Hematopoietic multipotent progenitor cell treated with erythropoietin and hydrocortisone succinate and interleukin-3 and kit ligand, for 17 days (in vitro differentiated cells): ENCODE data around the gene IGSF10.
"Not testable (repeated sequence)": the region's sequence is repeated elsewhere in the genome, so short reads cannot be mapped to it uniquely, and the experiment has no call there.

Experiments
- DNase-seq: peaks from one replicate; pipeline ENCODE4 v3.0.0-alpha.2; 2015; ENCODE audit warnings: low spot score

Gene IGSF10, protein sequence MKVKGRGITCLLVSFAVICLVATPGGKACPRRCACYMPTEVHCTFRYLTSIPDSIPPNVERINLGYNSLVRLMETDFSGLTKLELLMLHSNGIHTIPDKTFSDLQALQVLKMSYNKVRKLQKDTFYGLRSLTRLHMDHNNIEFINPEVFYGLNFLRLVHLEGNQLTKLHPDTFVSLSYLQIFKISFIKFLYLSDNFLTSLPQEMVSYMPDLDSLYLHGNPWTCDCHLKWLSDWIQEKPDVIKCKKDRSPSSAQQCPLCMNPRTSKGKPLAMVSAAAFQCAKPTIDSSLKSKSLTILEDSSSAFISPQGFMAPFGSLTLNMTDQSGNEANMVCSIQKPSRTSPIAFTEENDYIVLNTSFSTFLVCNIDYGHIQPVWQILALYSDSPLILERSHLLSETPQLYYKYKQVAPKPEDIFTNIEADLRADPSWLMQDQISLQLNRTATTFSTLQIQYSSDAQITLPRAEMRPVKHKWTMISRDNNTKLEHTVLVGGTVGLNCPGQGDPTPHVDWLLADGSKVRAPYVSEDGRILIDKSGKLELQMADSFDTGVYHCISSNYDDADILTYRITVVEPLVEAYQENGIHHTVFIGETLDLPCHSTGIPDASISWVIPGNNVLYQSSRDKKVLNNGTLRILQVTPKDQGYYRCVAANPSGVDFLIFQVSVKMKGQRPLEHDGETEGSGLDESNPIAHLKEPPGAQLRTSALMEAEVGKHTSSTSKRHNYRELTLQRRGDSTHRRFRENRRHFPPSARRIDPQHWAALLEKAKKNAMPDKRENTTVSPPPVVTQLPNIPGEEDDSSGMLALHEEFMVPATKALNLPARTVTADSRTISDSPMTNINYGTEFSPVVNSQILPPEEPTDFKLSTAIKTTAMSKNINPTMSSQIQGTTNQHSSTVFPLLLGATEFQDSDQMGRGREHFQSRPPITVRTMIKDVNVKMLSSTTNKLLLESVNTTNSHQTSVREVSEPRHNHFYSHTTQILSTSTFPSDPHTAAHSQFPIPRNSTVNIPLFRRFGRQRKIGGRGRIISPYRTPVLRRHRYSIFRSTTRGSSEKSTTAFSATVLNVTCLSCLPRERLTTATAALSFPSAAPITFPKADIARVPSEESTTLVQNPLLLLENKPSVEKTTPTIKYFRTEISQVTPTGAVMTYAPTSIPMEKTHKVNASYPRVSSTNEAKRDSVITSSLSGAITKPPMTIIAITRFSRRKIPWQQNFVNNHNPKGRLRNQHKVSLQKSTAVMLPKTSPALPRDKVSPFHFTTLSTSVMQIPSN (N-terminal part only)

DNA sequence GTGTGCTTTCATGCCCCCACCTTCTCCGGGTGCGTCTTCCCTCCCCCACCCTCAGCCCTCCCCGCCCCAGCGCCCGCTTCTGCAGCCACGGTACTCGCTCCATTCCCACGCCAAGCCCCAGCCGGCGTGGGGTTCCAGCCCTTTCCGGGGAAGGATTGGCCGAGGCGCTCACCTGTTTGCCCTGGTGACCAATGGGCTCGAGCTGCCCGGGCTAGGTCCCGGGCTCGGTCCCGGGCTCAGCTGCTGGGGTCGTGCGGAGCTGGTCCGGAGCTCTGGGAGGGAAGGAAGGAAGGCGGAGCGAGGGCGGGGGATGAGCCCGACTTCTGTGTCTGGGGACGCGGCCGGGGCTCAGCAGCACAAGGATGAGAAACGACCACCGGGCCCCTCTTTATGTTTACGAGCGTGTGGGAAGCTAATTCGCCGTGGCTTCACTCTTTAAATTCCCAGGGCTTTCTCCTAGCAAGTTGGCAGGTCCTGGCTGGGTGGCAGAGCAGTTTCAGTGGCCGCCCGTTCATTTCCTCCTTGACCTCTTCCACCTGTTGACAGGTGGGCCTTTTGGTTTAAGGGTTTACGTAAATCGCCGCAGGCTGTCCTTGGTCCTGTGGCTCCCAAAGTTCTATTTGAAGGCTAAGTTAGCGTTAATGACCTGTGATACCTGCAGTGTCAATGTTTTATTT lies at the start of gene IGSF10:
Gene IGSF10 (minus strand): TSS at position 288 of the 677 bp plus-strand sequence. CDS start 2,352 bp downstream, outside the sequence.
- DNase-seq = no peak

DNA sequence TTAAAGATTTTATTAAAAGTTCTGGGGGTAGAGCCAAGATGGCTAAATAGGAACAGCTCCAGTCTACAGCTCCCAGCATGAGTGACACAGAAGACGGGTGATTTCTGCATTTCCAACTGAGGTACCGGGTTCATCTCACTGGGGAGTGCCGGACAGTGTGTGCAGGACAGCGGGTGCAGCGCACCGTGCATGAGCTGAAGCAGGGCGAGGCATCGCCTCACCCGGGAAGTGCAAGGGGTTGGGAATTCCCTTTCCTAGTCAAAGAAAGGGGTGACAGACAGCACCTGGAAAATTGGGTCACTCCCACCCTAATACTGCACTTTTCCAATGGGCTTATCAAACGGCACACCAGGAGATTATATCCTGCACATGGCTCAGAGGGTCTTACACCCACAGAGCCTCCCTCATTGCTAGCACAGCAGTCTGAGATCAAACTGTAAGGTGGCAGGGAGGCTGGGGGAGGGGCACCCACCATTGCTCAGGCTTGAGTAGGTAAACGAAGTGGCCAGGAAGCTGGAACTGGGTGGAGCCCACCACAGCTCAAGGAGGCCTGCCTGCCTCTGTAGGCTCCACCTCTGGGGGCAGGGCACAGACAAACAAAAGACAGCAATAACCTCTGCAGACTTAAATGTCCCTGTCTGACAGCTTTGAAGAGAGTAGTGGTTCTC lies 48.7 kb upstream of the IGSF10 start:
- not testable (repeated sequence) for DNase-seq

DNA sequence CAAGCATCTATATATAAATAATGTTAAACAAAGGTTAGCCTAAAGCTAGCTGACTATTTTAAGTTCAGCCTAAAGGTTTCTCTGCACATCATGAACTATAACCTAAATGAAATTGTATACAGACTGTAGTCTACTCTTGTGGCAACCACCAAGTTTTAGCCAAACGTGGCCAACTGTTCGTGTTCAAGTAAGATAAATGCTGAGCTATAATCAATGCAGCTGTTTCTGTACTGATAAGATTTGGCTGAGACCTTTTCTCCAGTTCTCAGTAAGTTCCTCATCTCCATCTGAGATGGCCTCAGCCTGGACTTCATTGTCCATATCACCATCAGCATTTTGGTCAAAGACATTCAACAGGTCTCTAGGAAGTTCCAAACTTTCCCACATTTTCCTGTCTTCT lies 43.7 kb upstream of the IGSF10 start:
- DNase-seq = no peak

DNA sequence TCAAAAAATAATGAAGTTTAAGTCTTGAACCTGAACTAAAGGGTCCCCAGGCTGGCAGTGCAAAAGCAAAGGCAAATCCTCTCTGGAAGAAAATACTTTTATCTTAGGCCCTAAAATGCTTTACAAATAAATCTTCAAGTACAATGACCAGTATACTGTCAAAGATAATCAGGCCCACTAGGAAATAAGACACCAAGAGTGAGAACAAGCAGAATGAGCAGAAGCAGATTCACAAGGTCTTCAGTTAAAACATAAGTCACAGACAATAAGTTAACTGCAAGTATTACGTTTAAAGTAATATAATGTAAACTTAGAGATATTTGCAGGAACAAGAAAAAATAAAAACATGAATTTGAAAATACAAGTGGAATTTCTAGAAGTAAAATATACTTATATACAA lies 42.2 kb upstream of the IGSF10 start:
- no peak for DNase-seq

DNA sequence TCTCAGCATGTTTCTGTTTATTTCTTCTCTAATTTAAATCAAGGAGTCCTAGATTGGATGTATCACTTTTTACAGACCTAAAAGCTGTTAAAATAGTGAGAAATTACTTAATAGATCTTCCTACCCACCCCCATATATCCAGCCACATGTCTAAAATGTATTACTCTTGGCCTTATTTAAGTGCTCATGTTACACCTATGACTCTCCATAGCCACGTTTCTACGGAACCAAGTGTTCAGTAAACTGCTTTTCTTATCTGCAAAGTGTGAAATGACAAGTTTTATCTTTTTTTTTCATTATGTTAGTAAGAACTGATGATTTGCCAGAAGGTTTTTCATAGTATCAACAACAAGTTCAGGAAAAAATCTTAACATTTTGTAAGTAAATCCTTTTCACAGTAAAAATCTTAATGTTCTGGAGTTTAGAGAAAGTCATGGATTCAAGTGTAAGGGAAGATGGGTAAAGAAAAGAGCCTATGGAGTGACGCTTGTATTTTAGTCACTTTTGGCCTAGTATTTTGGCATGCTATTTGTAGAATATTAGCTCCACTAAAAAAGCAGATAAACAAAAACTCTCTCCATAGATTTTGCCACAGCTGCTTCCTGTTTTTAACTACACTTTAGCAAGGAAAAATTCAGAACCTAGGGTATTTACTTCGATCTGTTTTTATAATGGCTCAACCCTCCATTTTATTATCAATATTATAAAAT lies 41.2 kb upstream of the IGSF10 start:
- DNase-seq = no peak

DNA sequence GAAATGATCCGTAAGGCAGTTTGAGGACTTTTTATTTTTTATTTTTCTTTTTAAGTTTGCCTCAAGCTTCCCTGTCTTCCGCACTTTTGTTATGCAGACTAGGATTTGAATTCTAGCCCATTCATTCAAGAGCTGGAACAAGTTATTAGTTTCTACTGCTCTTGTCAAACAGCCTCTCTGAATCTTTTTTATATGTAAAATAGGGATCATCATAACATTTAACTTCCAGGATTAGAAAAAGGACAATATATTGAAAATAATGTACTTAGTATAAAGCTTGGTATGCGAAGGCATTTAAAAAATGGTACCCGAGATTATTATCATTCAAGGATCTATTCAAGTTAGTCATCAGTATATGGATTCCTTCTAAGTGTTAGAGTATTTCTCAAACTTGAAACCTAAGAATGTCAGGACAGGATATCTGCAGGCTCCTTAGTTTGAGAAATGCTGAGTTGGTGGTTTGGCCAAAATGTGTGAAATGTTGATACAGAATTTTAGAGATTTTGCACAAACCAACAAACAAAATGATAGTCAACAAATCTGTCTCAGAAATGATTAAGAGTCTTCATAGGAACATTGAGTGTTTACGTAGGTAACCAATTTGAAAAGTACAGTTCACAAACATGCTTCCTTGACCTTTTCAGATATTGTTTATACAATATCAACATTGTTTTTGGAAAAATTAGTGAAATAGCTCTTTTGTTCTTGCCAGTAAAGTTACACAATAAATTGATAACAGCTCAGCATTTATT lies 40.5 kb upstream of the IGSF10 start:
- DNase-seq = no peak

DNA sequence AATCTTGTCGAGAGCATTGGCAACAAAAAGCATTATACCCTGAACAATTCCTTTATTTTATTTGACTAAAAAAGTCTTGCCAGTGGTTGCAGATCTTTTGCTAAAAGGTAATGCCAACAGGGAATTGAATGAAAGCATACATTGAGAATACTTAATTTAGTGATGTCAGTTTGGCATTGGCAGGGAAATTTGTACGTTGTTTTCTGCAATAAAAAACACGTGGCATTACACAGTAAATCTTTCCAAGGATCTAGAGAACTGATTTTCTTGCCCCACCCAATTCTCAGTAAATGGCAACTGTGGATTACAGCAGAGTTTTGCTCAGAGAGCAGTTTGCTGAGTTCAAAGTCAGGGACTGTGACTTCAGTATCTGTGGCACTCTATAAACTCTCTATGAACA lies 38.3 kb upstream of the IGSF10 start:
- DNase-seq = no peak

DNA sequence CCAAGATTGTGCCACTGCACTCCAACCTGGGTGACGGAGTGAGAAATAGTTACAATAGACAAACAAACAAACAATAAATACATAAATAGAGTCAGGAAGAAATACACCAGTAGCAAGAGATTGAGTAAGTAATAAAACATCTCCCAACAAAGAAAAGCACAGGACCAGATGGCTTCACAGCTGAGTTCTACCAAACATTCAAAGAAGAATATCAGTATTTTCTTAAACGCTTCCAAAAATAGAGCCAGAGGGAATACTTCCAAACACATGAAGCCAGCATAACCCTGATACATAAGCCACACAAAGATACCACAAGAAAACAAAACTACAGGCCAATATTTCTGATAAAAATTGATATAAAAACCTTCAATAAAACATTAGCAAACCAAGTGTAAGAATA lies 30.7 kb upstream of the IGSF10 start:
- DNase-seq = no peak

DNA sequence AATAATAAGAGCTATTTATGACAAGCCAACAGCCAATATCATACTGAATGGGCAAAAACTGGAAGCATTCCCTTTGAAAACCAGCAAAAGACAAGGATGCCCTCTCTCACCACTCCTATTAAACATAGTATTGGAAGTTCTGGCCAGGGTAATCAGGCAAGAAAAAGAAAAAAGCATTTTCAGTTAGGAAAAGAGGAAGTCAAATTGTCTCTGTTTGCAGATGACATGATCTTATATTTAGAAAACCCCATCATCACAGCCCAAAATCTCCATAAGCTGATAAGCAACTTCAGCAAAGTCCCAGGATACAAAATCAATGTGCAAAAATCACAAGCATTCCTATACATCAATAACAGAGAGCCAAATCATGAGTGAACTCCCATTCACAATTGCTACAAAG lies 27.0 kb upstream of the IGSF10 start:
- not testable (repeated sequence) for DNase-seq

DNA sequence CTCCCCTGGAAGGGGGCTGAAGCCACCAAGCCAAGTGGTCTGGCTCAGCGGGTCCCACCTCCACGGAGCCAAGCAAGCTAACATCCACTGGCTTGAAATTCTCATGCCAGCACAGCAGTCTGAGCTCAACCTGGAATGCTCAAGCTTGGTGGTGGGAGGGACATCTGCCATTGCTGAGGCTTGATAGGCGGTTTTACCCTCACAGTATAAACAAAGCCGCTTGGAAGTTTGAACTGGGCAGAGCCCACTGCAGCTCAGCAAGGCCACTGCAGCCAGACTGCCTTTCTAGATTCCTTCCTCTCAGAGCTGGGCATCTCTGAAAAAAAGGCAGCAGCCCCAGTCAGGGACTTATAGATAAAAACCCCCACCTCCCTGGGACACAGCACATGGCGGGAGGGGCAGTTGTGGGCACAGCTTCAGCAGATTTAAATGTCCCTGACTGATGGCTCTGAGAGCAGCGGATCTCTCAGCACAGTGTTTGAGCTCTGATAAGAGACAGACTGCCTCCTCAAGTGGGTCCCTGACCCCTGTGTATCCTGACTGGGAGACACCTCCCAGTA lies 23.2 kb upstream of the IGSF10 start:
- no peak for DNase-seq

DNA sequence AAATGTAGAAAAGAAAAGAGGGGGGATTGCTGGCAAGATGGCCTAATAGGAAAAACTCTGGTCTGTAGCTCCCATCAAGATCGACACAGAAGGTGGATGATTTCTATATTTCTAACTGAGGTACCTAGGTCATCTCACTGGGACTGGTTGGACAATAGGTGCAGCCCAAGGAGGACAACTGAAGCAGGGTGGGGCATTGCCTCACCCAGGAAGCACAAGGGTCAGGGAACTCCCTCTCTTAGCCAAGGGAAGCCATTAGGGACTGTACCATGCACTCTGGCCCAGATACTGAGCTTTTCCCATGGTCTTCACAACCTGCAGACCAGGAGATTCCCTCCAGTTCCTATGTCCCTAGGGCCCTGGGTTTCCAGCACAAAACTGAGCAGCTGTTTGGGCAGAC lies 22.6 kb upstream of the IGSF10 start:
- DNase-seq = no peak

DNA sequence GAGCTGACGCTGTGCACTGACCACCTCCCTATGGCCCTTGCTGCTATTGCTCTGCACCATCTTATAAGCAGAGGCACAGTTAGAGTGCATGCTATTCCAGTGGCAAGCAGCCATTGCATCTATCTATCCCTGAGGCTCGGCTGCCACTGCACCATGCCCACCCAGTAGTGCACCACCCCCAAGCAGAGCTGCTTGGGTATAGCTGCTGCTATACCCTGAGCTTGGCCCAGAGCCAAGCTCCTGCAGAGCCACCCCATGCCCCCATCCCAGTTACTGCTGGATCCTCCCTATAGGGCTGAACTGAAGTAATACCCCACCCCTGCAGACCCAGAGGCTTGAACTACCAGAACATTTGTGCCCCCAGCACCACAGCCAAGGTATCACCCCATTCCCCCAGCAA lies 19.6 kb upstream of the IGSF10 start:
- no peak for DNase-seq

DNA sequence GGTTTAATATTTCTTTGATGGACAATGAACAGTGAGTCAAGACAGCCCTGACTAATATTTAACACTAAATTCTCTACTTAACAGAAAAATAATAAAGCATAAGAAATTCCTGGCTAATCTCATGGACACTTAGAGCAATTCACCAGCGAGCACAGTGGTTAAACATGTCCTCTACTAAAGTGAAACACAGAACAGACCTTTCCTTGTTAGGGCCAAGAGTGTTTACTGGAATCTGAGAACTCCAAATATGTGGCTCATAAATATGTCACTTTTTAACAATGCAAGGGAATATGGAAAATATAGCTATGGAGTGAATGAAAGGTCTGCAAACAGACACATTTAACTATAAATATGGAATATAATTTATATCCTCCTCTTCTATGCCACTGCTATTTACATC lies 18.6 kb upstream of the IGSF10 start:
- DNase-seq = no peak

DNA sequence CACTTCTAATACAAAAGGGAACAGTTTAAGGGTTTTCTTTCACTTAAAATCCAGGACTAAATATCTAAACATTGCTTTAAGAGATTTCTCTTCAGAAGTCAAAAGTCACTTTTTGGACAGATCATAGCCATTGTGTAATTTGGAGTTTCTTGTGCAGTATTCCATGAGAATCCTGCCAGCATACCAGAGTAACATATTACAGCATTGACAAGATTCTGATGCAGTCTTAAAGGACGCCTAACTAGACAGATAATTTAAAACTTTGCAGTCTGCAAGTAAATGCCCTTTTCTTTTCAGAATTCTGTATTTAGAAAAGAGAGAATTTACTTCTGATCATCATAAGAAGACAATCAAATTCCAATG lies 17.5 kb upstream of the IGSF10 start:
- no peak for DNase-seq

DNA sequence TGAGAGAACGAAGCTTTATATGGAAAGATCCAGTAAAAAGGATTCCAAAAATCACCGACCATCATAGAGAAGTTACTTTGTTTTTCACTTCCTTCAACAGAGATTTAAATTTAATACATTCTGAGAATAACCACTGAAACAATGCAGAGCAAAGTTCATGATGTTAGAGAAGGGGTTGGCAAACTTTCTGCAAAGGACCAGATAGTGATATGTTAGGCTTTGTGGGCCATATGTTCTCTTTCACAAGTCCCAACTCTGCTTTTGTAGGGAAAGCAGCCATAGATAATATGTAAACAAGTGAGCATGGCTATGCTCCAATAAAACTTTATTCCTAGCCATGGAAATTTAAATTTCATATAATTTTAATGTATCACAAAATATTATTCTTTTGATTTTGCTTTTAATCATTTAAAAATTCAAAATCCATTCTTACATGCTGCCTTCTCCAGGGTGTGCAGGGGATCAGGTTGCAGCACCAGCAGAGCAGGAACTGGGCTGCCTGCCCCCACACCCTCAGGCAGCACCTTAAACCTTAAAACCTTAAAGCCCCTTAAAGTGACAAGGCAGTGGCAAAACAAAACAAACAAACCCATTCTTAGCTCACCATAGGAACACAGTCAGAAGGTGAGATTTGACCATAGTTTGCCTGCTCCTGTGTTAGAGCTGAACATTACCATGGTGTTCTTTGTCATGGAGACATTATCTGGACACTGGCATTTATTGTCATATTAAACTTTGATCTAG lies 16.9 kb upstream of the IGSF10 start:
- DNase-seq = no peak

DNA sequence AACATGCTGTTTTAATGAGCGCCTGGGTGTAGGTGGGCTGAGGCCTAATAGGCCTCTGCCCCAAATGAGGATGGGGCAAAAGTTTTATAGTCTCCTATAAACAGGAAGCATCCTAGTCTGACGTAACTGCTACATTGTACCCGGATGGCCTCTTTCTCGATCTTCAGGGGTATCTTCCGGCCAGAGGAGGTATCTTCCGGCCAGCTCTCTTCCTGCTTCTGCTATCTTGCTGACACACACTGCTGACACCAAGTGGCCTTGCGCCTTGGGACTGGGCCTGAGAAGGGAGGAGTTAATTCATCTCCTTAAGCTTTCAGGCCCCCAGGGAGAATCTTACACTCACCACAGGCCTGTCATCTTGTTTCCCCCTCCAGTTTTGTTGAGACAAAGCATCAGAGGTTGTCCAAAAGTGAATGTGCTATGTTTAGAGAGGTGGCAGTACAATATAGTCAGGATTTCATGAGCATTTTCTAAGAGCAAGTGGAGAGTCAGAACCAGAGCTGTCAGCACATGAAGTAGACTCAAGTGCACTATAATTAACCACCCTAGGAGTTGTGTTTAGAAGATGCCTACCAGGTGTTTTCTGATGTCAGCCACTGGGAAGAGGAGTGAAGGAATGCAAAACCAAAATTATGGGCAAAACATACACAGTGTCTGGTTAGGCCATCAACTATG lies 15.6 kb upstream of the IGSF10 start:
- no peak for DNase-seq

DNA sequence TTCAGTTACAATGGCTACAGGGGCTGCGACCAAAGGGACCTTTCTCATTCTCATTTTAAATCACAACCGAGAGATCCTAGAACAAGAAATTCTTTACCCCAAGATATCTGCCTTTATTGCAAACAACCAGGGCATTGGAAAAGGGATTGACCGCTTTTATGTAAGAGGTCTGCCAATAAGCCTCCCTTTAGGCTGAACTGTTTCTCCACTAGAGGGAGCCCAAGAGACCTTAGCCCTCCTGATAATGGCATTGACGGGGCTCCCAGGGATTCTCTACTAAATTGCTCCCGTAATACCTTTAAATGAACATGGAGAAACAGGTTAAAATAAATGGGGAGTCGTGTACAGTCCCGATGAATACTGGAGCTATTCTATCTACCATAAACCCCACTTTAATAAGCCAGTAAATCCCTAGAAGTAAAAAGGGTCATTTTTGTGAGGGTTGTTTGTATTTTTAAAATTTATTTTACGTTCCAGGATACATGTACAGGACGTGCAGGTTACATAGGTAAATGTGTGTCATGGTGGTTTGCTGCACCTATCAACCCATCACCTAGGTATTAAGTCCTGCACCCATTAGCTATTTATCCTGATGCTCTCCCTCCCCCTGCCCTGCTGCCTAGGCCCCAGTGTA lies 7.5 kb upstream of the IGSF10 start:
- DNase-seq = peak; percentile 63

DNA sequence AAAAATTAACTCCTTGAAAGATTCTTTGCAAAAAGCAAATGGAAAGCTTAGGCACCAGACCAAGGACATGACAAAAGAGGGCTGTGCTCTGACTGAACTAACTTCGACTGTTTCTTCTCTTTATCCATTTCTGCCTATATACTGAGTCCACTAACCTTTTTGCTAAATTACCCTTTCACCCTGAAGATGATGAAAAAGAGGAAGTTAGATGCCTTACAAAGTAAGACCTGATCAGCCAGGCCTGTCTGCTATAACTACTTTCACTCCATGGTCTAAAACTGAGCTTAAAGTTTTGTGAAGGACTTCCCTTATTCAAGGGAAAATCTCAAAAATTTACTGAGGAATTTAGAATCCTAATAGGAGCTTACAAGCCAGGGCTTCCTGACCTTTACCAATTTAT lies 6.2 kb upstream of the IGSF10 start:
- DNase-seq = no peak
